ENCODE measurements around the gene UMODL1.
"Not testable (repeated sequence)": the region's sequence is repeated elsewhere in the genome, so short reads cannot be mapped to it uniquely, and the experiment has no call there.

The UMODL1 gene

DNA sequence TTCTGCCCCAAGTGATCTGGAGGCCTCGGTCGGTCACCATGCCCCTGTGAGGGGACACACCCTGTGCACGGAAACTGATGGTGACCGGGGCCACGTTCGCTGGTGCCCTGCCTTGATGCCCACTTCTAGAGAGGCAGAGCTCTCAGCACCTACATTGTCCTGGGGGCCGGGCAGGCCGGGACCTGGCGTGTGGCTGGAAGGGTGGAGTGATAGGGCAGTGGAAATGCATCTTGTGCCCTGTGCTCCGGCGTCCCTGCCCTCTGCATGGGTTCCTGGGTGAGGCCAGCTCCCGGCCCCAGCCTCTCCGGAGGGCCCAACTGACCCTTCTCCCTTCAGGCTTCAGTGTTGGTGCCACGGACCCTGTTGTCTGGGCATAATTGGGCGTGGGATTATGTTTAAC is 11.0 kb upstream of the UMODL1 start:
- no peak for DNase-seq

DNA sequence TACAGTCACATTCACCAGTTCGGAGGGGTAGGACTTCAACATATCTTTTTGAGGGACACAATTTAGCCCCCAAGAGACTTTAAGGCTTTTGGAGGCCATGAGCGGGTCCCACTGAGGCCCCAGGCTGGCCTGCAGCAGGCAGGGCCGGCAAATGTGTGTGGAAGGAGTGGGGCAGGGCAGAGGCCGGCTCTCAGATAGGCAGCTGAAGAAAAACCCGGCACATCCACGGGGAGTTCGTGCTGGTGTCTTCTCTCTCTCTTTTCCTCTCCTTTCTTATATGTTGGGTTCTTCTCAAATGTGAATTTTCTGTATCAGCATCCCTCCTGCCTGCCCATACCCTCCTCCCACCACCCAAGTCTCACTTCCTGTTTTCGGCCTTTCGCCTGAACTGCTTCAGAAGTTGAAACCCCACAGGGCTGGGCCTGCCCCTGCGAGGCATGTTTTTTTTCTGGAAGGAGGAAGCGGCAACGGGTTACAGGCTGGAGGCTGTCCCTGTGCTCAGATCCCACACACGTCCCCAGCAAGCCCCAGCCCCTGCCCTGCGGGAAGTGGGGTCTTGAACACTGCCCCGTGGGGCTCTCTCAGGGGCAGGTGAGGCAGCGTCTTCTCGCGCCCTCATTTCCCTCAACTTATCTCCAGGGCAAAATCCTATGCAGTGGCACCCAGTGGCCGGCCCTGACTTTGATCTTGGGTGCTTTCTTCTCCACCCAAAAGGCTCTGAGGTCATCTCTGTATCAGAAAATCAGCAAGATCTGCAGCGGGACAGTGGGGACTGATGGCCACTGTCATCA is 9.7 kb upstream of the UMODL1 start:
- DNase-seq, result no peak

DNA sequence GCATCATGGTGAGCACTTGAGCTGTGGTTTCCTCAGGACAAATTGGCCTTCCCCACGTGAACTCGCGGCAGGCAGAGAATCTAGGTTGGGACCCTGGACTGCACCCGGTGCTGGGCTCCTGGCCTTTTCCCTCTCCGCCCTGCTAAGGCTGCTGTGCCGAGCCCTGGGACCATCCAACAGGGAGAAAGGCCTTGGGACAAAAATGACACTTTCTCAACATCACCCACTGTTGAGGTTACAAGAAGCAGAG is 9.2 kb upstream of the UMODL1 start:
- DNase-seq, result no peak

DNA sequence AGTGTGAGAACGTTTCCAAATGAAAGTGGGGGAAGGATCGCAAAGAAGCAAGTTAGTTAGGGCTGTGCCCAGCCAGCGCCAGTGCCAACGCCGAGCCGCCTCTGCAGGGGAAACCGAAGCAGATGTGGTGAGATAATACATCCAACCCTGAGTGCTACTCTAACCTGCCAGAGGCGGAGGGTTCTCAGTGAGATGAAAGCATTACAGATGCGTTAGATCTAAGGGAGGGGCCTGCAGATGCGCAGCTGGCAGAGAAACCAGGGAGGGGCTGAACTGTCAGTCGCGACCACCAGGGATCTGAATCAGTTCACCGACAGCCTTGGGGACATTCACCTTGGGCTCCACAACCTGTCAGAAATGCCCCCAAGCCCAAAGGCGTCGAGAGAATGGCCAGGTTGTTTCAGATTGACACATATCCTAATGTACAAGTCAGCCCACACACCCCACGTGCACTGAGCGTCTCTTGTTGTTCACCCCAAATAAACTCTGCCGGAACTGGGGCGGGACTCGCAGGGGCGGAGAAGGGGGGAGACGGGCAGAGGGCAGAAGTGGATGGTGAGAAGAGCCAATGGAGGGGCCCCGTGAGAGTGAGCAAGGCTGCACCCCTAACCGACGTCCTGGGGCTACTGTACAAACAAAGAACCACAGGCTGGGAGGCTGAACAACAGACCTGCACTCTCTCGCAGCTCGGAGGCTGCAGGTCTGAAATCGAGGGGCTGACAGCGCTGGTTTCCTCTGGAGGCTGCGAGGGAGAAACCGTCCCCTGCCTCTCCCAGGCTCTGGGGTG is 8.7 kb upstream of the UMODL1 start:
- no peak for DNase-seq

DNA sequence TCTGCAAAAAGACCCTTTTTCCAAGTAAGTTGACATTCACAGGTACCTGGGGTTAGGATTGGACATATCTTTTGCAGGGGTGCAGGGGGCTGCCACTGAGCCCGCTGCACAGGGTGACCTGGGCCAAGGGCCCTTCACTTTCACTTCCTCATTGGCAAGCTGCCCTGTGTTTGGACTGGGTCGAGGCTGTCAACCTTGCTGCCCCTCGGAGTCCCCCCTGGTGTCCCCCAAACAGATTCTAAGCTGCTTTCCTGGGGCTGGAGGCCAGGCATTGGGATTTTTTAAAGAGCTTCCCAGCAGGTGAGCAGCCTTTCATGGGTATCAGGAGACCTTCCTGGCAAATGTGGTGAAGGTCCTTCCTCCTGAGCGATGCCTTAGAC is 7.9 kb upstream of the UMODL1 start:
- DNase-seq, result no peak

DNA sequence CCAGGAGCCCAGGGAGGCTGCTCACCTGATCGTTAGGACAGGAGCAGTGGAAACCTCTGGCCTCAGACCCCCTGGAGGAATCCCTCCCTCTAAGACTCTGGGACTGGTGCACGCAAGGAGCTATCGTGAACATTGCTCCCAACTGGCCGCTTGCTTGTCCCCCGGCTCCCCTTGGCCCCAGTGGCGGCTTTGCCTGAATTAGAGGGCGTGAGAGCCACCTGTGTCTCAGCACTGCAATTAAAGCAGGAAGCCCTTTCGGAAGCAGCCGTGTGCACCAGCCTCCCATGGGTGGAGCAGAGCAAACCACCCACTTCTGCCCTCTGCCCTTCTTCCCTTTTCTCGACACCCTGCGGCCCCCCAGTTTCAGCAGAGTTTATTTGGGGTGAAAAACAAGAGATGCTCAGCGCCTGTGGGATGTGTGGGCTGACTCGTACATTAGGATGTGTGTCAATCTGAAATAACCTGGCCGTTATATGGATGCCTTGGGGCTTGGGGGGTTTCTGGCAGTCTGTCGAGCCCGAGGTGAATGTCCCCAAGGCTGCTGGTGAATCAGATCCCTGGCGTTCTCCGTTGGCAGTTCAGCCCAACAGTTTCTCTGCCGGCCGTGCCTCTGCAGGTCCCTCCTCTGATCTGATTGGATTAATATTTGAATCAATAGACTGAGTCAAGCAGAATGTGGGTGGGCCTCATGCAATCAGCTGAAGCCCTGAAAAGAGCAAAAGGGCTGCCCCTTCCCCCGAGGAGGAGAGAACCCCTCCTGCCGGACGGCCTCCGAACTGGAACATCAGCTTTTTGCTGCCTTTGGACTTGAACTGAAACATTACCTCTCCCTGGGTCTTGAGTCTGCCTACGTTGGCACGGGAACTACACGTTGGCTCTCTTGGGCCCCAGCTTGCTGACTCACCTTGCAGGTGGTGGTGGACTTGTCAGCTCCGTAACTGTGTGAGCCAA is 7.3 kb upstream of the UMODL1 start:
- no peak for DNase-seq

DNA sequence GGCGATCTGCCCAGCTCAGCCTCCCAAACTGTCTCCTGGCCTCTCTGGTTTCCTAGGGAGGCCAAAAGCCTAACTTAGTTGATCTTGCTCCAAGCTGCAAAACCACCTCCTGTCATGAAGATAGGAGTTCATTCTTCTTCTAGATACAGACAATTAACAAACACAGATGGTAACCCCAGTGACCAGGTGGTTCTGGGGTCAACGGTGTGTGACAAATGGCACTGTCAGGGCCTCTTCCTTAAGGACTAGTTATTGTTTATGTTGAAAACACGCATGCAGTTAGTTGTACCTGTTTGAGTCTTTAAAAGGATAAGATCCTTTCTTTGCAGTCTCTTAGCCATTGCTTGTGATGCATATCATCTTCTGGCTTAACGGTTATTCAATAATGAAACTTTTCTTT is 4.6 kb upstream of the UMODL1 start:
- no peak for DNase-seq

DNA sequence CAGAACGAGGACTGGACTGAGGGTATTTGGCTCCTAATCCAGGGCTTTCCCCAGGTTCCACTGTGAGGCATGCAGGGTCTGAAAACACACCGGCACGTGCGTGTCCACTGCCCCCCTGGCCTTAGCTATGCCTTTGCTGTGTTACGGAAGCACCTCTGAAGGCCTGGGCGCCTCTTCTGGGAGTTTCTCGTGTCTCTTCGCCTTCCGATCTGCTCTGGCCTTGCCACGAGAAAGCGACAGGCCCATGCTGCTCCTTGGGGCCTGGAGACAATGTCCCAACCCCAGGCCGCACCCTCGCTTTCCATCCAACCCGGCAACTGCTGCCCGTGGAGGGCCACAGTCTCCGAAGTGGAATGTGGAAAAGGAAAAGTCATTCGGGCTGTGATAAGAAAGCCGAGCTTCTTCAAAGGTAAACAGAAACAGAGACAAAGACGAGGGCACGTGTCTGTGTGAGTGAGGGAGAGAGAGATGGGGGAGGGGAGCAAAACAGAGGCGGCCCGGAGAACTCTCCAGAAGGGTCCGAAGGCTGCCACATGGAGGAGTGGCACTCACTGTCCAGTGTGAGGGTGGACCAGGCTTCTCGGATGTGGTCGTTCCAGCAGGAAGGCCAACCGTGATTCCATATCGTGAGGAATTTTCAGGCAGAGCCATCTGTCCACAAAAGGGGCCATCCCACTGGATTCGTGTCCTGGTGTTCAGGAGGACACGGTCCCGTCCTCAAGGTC is 3.4 kb upstream of the UMODL1 start:
- no peak for DNase-seq

DNA sequence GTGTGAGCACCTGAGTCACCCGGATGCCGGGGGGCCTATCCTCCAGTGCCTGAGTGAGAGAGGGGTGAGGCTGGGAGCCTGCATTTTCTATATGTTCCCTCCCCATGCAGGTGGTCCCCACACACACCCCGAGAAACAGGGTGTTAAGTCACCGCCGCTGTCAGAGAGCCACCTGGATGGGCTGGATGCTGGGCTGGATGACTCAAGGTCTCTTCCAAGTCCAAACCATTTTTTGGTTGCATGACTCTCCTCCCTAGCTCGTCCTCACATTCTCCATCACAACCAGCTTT is 2.9 kb upstream of the UMODL1 start:
- no peak for DNase-seq

DNA sequence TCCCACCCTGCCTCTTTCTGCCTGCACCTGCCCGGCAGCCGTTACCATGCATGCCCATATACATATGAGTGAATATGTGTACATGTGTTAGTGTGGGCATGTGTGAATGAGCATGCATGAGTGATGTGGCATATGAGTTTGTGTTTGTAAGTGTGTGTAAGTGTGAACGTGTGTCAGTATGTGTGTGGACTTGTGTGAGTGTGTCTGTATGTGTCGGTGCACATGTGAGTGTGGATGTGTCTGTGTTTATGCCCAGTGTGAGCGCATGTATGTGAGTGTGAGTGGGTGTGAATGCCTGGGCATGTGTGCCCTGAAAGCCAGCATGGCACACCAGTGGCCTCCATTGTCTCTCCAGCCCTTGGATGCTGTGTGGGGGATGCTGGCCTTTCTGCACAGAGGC is 2.5 kb upstream of the UMODL1 start:
- DNase-seq, result no peak

DNA sequence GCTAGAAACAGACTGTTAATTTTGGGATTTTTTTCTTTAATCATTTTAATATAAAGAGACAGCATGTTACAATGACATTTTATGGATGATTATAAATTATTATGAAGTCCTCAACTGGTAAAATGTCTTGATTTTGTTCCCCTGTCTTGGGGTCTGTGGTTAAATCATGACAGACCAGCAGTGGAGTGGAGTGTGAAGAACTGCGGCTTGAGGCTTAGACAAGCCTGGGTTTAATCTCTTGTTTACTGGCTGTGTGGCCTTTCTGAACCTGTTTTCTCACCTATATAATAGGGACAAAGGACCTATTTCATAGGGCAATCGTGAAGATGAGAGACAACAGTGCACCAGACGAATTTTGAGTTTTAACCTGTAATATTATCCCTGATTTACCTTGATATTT is 1.8 kb upstream of the UMODL1 start:
- DNase-seq, result no peak

DNA sequence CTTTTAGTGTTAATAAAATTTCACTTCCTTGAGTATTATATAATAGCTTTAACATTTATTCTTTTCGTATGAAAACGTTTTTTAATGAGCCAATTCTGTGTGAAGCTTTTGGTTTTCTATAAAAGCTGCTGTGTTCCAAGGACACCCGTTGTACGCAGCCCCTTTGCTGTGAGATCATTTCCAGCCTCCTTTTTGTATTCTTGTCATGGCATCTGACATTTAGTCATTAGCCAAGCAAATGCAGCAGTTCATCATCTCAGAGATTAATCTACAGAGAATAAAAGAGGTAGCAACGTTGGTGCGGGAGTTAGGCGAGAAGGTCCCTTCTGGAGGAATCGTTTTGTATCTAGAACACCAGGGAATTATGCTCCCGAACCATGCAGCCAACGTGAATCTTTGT is 1.3 kb upstream of the UMODL1 start:
- DNase-seq, result no peak

DNA sequence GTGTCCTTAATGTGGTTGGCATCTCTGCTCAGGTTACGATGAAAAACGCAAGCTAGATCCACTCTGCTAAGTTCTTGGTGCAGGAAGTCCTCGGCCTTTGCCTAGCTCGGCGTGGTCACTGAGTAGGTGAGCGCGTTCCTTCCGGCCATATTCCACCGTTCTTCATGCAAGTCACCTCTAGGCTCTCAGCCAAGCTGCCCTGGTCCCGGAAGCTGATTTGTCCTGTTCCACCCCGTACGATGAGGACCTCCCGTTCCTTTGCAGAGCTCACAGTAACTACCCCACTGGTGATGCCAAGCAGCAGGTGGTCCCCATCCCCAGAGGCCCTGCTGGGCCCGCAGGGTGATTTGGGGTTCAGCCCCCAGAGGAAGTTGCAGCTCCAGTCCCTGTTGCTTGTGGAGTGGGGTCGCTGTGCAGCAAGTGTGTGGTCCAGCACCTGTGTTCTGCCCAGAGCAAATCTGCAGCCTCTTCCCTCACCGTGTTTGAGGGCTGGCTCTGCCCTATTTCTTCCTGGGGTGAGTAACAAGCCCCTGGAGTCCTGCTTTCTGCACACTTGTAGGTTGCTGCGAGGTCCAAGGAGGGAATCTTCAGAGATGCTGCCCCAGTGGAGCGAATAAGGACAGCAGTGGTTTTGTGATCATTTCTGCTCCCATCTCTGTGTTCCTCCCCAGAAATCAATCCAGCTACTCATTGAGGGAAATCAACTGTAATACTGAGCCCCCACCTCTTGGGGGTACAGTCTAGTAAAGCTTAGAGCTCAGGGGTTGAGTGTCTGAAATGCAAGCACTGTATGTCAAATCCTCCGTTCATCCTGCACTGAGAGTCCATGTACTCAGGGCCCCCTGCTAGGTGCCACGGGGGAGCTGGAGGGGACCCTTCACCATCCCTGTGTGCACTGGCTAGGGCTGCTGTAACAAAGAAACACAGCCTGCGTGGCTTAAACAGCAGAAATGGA is 2.3 kb downstream of the UMODL1 start:
- no peak for DNase-seq

DNA sequence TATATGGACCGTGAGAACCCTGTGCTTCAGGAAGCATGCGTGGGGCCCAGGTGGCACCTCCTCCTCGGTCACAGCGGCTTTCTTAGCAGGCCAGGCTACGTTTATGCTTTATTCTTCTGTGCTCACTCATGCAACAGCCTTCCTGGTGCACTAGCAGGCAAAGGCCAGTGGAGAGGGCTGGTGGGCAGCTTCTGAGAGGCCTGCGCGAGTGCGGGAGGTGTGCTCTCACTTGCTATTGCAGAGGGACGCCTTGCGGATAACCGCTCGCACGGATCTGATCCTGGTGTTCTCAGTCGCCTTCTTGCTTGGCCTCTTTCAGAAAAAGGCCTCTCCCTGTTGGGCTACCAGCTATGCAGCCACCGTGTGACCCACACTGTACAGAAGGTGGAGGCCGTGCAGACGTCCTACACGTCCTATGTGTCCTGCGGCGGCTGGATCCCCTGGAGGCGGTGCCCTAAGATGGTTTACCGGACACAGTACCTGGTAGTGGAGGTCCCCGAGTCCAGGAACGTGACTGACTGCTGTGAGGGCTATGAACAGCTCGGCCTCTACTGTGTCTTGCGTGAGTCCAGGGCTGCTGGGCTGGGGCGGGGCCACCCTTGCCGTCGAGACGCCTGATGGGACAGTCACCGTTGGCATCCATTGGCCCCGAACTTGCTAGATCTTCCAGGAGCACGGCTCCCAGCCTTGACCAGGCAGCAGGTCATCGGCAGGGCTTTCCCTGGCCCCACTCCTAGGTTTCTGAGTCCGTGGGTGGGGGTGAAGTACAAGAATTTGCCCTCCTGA is 4.8 kb downstream of the UMODL1 start:
- DNase-seq, result no peak

DNA sequence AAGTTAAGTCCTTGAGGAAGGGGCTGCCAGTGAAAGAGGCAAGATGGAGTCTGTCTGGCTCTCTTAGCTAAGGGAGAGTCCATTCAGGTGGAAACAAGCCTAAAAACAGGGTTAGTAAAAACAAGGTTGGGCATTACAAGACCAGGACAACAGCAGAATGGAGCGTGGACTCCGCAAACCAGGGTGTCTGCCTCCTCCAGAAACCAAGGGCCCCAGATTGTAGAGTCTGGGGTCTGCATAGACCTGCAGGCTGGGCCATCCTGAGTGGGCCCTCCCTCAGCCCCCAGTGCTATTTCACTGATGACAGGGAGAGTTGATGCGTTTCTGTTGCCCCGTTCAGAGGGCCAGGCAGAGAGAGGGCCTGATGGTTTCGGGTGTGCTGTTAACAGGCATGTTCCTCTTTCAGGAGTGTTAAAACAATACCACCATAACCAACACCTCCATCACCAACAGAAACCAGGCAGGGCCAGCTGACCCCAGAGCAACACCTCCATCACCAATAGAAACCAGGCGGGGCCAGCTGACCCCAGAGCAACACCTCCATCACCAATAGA is 6.6 kb downstream of the UMODL1 start:
- DNase-seq, result not testable (repeated sequence)

DNA sequence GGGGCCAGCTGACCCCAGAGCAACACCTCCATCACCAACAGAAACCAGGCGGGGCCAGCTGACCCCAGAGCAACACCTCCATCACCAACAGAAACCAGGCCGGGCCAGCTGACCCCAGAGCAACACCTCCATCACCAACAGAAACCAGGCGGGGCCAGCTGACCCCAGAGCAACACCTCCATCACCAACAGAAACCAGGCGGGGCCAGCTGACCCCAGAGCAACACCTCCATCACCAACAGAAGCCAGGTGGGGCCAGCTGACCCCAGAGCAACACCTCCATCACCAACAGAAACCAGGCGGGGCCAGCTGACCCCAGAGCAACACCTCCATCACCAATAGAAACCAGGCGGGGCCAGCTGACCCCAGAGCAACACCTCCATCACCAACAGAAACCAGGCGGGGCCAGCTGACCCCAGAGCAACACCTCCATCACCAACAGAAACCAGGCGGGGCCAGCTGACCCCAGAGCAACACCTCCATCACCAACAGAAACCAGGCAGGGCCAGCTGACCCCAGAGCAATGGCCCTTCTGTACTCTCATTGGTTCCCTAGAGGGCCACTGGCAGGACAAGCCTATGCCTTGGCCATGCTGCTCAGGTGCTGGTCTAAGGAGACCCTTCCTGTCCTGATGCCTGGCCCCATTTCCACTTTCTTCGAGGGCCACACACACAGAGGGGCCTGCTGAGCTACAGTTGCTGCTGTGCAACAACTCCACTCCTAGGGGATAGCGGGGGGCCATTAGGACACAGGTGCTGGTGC is 7.3 kb downstream of the UMODL1 start:
- not testable (repeated sequence) for DNase-seq

DNA sequence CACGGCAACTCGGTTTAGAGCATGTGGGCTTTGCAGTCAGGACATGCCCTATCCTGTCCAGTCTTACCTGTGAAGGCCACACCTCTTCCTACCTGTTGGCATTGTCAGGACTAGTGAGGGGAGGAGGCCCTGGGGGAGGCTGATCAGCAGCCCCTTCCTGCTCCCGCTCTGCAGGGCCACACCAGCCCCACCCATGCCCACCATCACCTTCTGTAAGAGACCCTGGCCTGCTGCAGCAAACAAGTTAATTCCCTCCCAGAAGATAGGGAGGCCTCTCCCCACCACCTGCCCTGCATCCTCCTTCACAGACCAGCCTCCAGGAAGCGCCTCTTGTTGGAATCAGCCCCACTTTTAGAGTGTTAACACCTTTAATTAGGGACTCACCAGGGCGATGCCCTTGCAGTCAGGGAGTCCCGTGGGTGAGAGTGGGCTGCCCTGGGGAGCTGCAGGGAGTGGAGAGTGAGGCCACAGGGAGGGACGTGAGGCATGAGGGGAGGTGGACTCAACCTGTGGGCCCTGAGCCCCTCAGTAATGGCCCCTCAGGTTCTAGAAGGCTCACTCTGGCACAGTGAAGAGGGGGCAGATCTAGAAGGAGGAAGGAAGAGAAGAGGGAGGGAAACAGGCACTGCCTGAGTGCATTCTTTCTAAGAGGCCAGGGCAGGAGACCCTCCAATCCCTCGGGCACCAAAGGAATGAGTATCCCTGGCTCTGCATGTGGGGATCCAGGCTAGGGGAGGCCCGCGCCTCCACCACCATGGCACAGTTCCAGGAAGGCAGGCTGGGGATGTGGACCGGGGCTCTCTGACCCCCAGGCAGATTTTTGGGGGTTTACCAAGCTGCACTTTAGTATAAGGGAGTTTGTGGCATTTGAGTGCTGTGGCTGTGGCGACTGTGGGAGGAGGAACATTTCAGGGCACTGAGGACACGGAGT is 8.2 kb downstream of the UMODL1 start:
- DNase-seq, result no peak

DNA sequence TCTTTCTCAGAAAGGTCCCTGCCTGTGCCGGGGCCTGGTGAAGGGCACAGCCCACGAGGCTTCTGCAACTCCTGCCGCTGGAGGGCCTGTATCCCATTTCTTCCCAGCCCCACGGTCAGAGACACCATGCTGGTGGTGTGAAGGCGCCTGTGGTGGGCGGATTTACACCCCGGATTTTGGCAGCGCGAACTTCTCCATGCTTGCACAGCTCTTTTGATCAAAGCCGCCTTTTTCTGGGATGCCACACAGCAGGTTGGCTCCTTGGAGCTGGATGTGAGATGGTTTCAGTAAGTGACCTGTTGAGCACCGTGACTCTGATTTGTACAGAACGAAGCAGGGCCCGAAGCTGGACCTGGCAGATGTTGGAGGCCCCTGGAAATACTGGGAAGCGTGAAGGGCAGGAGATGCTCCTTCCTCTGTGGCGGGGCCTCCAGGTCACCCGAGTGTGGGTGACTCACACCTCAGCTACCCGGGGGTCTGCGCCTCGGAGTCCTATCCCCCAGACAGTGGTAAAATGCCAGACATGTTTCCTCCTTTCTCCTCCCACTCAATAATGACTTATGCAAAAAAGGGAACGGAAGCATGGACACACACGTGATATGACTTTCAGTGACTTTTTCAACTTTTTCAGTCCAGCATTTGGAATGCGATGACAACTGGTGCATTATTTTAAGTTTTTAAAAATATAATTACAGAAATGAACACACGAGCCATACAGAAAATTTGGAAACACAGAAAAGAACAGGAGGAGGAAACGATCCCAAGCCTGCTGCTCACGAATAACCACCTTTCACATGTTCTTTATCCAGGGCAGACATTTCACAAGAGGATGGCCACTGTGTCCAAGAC is 9.0 kb downstream of the UMODL1 start:
- no peak for DNase-seq
